NCI-H460 (cell line): Measurements from ENCODE around the gene GOLGB1. TPM values are rescaled to one million over a fixed set of nuclear protein-coding genes. Genes with fewer than 3 reads are reported as not detected.
"Not testable (repeated sequence)": the region's sequence is repeated elsewhere in the genome, so short reads cannot be mapped to it uniquely, and the experiment has no call there.

Experiments used
- DNase-seq: peaks from one replicate; pipeline ENCODE4 v3.0.0-alpha.2; 2016; ENCODE audit warnings: low read depth; ENCODE audit errors: extremely low read depth
- polyA plus RNA-seq: library from polyadenylated mRNA; depleted of rRNA; stranded (reverse); fragments of >200 nt; gene quantifications from 2 replicates; pipeline ENCODE4 v1.2.3, GENCODE V29; 2014; cell fraction: nucleus; rRNA removed
- total RNA-seq: library from RNA; depleted of rRNA; stranded (reverse); fragments of >200 nt; shearing (Covaris generic); gene quantifications from 2 replicates; pipeline ENCODE4 v1.2.3, GENCODE V29; 2014; rRNA removed

Gene GOLGB1
- 13.1 and 15.5 TPM in 2 replicates for total RNA-seq
- polyA plus RNA-seq, result 5.9 and 7.8 TPM in 2 replicates

DNA sequence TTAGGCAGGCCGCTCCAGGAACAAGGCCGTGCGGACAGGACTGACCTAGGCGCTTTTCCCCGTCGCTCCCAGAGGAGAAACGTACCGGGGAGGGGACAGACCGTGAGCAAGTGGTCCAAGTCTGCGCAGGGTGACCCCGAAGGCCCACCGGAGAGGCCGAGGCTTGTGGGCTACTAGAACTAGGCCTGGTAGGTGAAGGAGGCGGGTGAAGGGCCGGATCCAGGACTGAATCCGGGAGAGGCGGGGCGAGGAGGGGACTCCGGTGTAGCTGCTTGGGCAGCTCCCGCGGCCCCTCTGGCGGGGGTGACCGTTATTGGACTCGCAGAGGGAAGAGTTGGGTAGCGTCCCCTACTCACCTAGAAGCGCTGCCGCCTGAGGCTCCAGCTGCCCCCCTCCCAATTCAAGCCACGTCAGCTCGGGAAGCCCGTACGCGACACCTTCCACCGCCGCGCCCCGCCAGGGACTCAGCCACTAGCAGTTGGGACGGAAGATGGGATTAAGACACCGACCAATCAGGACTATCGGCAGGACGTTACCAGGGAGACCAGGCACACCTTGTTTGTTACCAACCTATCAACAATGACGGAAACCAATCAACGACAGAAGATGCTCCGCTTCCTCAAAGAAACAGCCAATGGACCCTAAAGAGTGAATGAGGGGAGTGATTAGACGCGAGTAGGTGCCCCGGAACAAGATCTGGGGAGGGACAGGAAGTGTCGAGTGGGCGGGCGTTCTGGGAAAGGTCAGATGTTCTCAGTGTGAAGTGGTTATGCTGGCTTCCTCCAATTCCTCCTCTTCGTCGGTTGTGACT, at the start of gene GOLGB1:
Gene GOLGB1 (minus strand): TSS at position 466 of the 811 bp plus-strand sequence. CDS start 18,770 bp downstream, outside the sequence.
- DNase-seq, result peak; percentile 97

GRCh38 chr3:121796970-121797369, 47.4 kb upstream of the GOLGB1 start:
- no peak for DNase-seq

- DNase-seq, result no peak
Measured at GRCh38 chr3:121794264-121794983, 44.9 kb upstream of the GOLGB1 start.

- DNase-seq, result no peak
Measured at GRCh38 chr3:121793078-121793477, 43.5 kb upstream of the GOLGB1 start.

- no peak for DNase-seq
Measured at GRCh38 chr3:121786485-121786884, 36.9 kb upstream of the GOLGB1 start.

DNA sequence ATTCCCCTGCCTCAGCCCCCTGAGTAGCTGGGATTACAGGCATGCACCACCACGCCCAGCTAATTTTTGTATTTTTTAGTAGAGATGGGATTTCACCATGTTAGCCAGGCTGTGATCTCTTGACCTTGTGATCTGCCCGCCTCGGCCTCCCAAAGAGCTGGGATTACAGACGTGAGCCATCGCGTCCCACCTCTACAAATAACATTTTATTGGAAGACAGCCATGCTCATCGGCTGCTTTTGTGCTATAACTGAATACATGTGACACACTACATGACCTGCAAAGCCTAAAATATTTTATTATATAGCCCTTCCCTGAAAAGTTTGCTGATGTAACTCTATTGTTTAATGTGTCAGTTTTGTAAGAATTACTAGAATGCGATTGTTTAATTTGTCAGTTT, 33.2 kb upstream of the GOLGB1 start:
- not testable (repeated sequence) for DNase-seq

- DNase-seq, result no peak
Measured at GRCh38 chr3:121781611-121782010, 32.1 kb upstream of the GOLGB1 start.

DNA sequence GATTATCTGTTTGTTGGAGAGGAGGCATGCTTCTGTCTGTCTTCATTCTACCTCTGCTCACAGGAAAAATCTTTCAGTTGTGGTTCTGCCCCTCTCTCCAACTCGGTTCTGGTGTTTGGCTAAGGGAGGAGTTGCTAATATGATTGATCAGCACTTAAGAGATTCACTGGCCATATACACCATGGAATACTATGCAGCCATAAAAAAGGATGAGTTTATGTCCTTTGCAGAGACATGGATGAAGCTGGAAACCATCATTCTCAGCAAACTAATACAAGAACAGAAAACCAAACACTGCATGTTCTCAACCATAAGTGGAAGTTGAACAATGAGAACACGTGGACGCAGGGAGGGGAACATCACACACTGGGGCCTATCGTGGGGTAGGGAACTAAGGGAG, 25.6 kb upstream of the GOLGB1 start:
- DNase-seq, result not testable (repeated sequence)

GRCh38 chr3:121769246-121769645, 19.7 kb upstream of the GOLGB1 start:
- no peak for DNase-seq

- DNase-seq, result no peak
Measured at GRCh38 chr3:121768452-121768851, 18.9 kb upstream of the GOLGB1 start.

DNA sequence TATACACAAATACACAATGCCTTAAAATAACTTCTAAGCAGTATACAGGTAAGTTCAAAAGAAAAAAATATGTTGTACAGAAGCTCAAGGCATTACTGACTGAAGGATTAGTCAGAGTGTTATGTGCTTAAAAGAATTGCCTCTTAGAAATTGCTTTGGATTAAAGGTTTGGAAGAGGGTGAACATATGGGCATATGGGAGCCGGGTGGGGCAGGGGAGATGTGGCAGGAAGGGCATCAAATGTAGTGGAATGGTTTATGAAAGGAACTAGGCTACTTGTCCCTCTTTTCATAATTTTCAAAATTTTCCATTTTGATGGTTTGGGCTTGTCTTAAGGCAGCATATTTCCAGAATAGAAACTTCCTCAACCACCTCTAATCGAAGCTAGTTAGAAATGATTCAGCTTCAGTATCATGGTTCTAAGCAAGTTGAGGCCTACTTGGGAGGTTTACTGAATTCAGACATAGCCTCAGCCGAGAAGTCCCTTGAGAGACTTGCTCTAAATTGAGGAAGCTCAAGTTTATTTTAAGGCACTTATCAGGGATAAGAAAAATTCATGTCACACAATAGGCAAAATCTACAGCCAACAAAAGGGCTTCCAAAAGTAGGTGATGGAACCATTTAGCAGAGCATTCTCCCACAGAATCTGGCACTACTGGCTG, 10.1 kb upstream of the GOLGB1 start:
- no peak for DNase-seq

- no peak for DNase-seq
Measured at GRCh38 chr3:121758727-121759450, 9.3 kb upstream of the GOLGB1 start.

DNA sequence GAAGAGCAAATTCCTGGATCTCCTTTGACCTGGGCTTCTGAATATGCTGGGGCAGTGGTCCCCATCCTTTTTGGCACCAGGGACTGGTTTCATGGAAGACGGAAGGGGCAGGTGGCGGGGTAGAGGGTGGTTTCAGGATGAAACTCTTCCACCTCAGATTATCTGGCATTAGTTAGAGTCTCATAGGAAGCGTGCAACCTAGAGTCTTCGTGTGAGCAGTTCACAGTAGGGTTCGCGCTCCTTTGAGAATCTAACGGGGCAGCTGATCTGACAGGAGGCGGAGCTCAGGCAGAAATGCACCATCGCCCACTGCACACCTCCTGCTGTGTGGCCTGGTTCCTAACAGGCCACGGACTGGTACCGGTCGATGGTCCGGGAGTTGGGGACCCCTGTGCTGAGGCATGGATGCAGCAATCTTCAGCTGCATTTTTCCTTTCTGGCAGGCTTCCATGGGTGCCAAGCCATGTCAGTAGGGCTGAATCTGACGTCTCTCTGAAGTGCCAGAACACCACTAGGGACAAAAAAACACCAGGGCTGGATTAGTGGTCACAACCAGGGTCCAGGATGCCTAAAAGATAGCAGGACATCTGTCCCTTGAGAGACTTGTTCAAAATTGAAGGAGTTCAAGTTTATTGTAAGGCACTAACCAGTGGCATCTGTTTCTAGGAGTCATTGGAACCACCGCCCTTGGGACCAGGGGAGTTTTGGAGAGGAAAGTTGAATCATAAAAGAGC, 8.4 kb upstream of the GOLGB1 start:
- no peak for DNase-seq

- no peak for DNase-seq
Measured at GRCh38 chr3:121757087-121757811, 7.7 kb upstream of the GOLGB1 start.

DNA sequence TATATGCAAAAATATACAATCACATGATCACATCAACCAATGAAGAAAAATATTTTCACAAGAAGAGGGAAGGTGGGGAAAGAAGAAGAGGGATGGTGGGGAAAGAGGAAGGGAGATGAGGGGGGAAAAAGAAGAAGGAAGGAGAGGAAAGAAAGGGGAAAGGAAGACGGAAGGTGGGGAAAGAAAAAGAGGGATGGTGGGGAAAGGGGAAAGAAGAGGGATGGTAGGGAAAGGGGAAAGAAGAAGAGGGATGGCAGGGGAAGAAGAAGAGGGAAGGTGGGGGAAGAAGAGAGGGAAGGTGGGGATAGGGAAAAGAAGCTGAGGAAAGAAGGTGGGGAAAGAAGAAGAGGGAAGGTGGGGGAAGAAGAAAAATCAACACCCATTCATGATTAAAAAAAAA, 3.2 kb upstream of the GOLGB1 start:
- no peak for DNase-seq

- DNase-seq, result no peak
Measured at GRCh38 chr3:121752261-121752660, 2.7 kb upstream of the GOLGB1 start.

DNA sequence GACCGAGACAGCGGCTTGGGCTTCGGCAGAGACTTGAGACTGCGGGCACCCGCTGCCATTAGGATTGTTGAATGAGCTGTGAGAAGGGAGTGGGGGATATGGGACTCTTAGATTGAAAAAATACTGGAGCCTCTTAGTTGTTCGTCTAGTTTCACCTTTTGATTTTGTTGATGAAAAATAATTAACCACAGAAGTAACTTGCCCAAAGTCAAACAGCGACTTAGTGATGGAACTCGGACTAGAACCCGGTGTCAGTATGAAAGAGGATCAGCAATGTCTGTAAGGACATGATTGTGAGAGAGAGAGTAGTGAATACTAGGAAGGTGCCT, 510 bp upstream of the GOLGB1 start:
- DNase-seq, result no peak

GRCh38 chr3:121748680-121749275, 763 bp downstream of the GOLGB1 start:
- peak; percentile 24 for DNase-seq

DNA sequence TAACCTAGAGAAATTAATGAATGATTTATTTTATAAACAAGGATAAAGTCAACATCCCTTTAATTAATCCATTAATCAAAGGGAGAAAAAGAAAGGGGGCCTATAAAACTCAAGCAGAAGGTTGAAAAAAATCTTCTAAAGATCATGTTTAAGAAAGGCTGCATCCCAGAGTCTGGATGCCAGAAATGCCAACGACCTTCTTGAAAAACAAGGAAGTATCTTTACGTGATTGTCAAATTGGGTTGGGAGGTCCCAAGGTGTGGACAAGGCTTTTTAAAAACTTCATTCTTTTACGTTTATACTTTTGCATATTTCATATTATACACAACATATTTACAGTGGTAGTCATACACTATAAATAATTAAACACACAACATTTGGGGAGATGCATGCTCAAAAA, 1.6 kb downstream of the GOLGB1 start:
- DNase-seq, result no peak
